ENCODE data around the gene SPINT4.

Gene SPINT4

GRCh38 chr20:45765980-45766379 is 43.8 kb downstream of the SPINT4 start:
- DNase-seq: no peak

GRCh38 chr20:45768479-45768878 is 46.3 kb downstream of the SPINT4 start:
- no peak for DNase-seq

- peak; percentile 78 for DNase-seq
Observed at GRCh38 chr20:45771182-45771759, 49.1 kb downstream of the SPINT4 start.

- DNase-seq: no peak
Observed at GRCh38 chr20:45772693-45773092, 50.5 kb downstream of the SPINT4 start.

GRCh38 chr20:45774945-45775344 is 52.8 kb downstream of the SPINT4 start:
- no peak for DNase-seq

GRCh38 chr20:45775411-45775810 is 53.3 kb downstream of the SPINT4 start:
- no peak for DNase-seq
